ENCODE results near the gene PSAPL1. TPM values are rescaled to one million over a fixed set of nuclear protein-coding genes. Genes with fewer than 3 reads are reported as not detected.

The PSAPL1 gene
- total and polyA plus RNA-seq, 8 donors, result 0.03 to 37.5 (median 5.7) TPM; not detected in 2

DNA sequence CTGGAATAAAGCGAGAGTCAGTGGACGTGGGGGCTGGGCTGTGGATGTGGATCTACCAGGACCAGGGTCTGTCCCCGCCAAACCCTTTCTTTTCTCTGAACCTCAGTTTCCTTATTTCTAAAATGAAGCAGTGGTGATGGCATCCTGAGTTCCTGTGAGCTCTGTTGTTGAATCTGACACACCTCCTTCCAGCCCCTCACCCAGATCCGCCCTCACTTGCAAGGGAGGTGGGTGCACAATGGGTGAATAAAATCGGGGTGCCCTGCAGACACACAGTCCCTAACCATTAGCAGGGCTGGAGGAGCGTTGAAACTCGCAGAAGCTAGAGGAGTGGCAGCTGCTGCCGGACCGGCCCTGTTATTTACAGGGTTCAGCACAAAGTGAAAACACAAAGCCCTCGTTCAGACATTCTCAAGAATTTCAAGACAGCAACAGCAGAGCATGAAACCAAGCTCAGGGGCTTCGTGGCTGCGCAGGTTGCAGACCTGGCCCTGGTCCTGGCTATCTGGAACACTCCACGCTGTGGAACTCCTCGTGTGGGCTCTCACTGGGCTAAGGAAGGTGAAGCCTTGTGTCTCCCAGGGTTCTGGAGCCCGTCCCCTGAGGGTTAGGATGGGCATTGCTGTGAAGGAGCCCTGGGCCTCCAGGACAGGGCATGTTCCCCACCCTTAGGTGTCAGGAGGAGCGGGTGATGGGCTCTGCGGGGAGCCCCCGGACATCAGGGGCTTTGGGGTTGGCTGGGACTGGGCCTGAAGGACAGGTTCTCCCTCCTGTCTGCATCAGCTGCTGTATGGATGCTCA, 42.9 kb downstream of the PSAPL1 start:
- intact Hi-C loops (cut with DNase I; ENCODE audit: low total_unique reads), result no loop called here

DNA sequence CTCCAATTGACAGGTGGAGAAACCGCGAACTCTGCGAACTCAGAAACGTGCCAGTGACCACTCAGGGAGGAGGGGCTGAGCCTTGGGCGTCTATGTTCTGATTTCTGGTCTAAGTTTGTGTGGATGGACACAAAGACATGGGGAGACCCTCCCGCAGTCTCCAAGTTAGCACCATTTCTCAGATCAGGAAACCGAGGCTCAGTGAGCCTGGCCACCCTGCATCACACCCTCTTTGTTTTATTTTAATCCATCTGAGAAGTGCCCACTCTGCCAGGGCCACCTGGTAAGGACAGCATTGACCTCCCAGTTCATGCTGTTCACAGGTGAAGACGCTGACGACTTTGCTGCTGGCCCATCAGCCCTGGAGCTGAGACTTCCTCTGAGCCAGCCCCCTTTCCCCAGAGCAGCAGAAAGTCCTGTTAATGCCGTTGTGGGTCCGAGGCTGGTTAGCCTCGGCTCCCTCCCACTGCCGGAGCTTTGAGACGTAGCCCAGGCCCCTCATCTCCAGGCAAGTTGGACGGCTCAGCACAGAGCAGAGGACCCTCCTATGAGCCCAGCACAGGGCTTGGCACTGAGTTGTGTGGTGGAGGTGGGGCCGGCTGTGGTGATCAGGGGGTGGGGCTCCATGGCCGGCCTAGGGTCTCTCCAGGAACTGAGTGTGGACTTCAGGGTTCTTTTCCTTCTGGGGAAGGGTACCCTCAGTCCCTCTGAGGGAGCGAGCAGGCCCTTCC, 43.7 kb downstream of the PSAPL1 start:
- no peak for TF ChIP-seq EP300 (IDR thresholded peaks at IDR 0.05)
- TF ChIP-seq, protein P1, sequence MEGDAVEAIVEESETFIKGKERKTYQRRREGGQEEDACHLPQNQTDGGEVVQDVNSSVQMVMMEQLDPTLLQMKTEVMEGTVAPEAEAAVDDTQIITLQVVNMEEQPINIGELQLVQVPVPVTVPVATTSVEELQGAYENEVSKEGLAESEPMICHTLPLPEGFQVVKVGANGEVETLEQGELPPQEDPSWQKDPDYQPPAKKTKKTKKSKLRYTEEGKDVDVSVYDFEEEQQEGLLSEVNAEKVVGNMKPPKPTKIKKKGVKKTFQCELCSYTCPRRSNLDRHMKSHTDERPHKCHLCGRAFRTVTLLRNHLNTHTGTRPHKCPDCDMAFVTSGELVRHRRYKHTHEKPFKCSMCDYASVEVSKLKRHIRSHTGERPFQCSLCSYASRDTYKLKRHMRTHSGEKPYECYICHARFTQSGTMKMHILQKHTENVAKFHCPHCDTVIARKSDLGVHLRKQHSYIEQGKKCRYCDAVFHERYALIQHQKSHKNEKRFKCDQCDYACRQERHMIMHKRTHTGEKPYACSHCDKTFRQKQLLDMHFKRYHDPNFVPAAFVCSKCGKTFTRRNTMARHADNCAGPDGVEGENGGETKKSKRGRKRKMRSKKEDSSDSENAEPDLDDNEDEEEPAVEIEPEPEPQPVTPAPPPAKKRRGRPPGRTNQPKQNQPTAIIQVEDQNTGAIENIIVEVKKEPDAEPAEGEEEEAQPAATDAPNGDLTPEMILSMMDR (IDR thresholded peaks at IDR 0.05), result no peak
- no peak for TF ChIP-seq POLR2A (IDR thresholded peaks at IDR 0.05)
- TF ChIP-seq POLR2AphosphoS5 (IDR thresholded peaks at IDR 0.05), result no peak
- DNase-seq, result peak in 1 of 2 donors; percentile 18
- Histone ChIP-seq H3K36me3 (no peaks in the 10 kb centered on the region), H3K4me1 (no peaks in the 10 kb centered on the region), H3K27ac (no peak overlapping the region), H3K9me3 (no peaks in the 10 kb centered on the region), H3K27me3 (peaks cover 0 to 48% (median 7%) of the 10 kb centered on the region in 3 donors), H3K4me3 (no peak overlapping the region)
- WGBS, 5 donors, result 69 to 82% (median 77%) methylated on average over 17 to 18 of the region's 18 CpGs
- intact Hi-C loops (cut with DNase I; ENCODE audit: low total_unique reads), result no loop called here

More for the DNA sequence above, 42.9 kb downstream of the PSAPL1 start:
- TF ChIP-seq, protein P1 (IDR thresholded peaks at IDR 0.05), result no peak
- peak in 1 of 2 donors; percentile 20 for DNase-seq
- 61 to 69% (median 66%) methylated on average over 15 to 18 of the region's 18 CpGs for WGBS, 5 donors
- H3K4me3 ChIP-seq, result no peak overlapping the region
- H3K27ac ChIP-seq, result no peak overlapping the region
- no peaks in the 10 kb centered on the region for H3K4me1 ChIP-seq
- H3K36me3 ChIP-seq, result no peaks in the 10 kb centered on the region
- H3K27me3 ChIP-seq, result peaks cover 0 to 51% (median 7%) of the 10 kb centered on the region in 3 donors
- no peaks in the 10 kb centered on the region for H3K9me3 ChIP-seq

DNA sequence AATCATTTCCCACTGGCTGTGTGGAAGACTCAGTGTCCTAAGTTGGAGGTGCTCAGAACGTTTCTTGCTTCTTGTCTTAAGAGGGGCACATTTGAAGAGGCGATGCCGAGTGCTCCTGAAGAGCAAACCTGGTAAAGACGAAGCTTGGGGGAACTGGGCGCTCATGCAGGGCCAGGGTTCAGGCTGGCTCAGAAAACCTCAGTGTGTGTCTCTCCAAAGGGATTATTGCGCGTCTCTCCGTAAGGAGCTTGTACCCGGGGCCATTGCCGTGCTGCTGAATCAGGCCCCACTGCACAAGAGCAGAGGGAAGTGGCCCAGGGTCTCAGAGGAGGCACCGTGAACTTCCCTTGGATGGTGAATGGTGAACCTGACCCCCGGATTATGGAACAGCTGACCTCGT, 44.4 kb downstream of the PSAPL1 start:
- no peaks in the 10 kb centered on the region for H3K36me3 ChIP-seq
- peaks cover 0 to 40% (median 7%) of the 10 kb centered on the region in 3 donors for H3K27me3 ChIP-seq
- H3K27ac ChIP-seq, result no peak overlapping the region
- no peaks in the 10 kb centered on the region for H3K9me3 ChIP-seq
- intact Hi-C loops (cut with DNase I; ENCODE audit: low total_unique reads), result no loop called here
- DNase-seq, result peak in 1 of 2 donors; percentile 18
- H3K4me1 ChIP-seq, result no peaks in the 10 kb centered on the region
- H3K4me3 ChIP-seq, result no peak overlapping the region
- 83 to 91% (median 87%) methylated on average over 13 of the region's 13 CpGs for WGBS, 5 donors
- TF ChIP-seq, protein P1 (IDR thresholded peaks at IDR 0.05), result no peak
- TF ChIP-seq POLR2A (IDR thresholded peaks at IDR 0.05), result no peak
- no peak for TF ChIP-seq POLR2AphosphoS5 (IDR thresholded peaks at IDR 0.05)
- TF ChIP-seq EP300 (IDR thresholded peaks at IDR 0.05), result no peak

- intact Hi-C loops (cut with DNase I; ENCODE audit: low total_unique reads), result no loop called here
- TF ChIP-seq POLR2AphosphoS5 (IDR thresholded peaks at IDR 0.05) (no peak), EP300 (IDR thresholded peaks at IDR 0.05) (no peak), POLR2A (IDR thresholded peaks at IDR 0.05) (no peak)
- TF ChIP-seq, protein P1 (IDR thresholded peaks at IDR 0.05), result no peak
- Histone ChIP-seq H3K27me3 (peaks cover 0 to 39% (median 7%) of the 10 kb centered on the region in 3 donors), H3K4me3 (no peak overlapping the region), H3K4me1 (no peaks in the 10 kb centered on the region), H3K27ac (no peak overlapping the region), H3K9me3 (no peaks in the 10 kb centered on the region), H3K36me3 (no peaks in the 10 kb centered on the region)
- DNase-seq, result peak in 1 of 2 donors; percentile 16
- WGBS, 5 donors, result 48 to 59% (median 50%) methylated on average over 9 to 12 of the region's 12 CpGs
Measured at GRCh38 chr4:7389719-7390118, 45.0 kb downstream of the PSAPL1 start.
